ENCODE data around the gene AKAP13.

Gene AKAP13, protein sequence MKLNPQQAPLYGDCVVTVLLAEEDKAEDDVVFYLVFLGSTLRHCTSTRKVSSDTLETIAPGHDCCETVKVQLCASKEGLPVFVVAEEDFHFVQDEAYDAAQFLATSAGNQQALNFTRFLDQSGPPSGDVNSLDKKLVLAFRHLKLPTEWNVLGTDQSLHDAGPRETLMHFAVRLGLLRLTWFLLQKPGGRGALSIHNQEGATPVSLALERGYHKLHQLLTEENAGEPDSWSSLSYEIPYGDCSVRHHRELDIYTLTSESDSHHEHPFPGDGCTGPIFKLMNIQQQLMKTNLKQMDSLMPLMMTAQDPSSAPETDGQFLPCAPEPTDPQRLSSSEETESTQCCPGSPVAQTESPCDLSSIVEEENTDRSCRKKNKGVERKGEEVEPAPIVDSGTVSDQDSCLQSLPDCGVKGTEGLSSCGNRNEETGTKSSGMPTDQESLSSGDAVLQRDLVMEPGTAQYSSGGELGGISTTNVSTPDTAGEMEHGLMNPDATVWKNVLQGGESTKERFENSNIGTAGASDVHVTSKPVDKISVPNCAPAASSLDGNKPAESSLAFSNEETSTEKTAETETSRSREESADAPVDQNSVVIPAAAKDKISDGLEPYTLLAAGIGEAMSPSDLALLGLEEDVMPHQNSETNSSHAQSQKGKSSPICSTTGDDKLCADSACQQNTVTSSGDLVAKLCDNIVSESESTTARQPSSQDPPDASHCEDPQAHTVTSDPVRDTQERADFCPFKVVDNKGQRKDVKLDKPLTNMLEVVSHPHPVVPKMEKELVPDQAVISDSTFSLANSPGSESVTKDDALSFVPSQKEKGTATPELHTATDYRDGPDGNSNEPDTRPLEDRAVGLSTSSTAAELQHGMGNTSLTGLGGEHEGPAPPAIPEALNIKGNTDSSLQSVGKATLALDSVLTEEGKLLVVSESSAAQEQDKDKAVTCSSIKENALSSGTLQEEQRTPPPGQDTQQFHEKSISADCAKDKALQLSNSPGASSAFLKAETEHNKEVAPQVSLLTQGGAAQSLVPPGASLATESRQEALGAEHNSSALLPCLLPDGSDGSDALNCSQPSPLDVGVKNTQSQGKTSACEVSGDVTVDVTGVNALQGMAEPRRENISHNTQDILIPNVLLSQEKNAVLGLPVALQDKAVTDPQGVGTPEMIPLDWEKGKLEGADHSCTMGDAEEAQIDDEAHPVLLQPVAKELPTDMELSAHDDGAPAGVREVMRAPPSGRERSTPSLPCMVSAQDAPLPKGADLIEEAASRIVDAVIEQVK (N-terminal part only)

GRCh38 chr15:85380217-85380811 lies at the start of gene AKAP13:
TSS of gene AKAP13 (plus strand) at chr15:85380603. CDS start at chr15:85485721, 105,118 bp downstream.
- Histone ChIP-seq H3K4me2 (peak within 1 kb of the TSS; percentile 79 to 94 (median 87)), H3K9ac (peak within 1 kb of the TSS; percentile 79 to 88 (median 85)), H3K27ac (peak within 1 kb of the TSS; percentile 32 to 83 (median 75); a peak in 21 of 22 replicates), H3K4me3 (peak within 1 kb of the TSS; percentile 71 to 95 (median 88)), H4K20me1 (peaks cover 11 to 42% (median 35%) of the 10 kb centered on the region in 11 experiments; a peak in 19 of 22 replicates), H3K27me3 (no peaks in the 10 kb centered on the region), H3K9me3 (replicated peaks in 1 of 11) (no peaks in the 10 kb centered on the region), H3K4me1 (peaks cover 21 to 36% (median 28%) of the 10 kb centered on the region in 10 experiments), H3K36me3 (no peaks in the 10 kb centered on the region)
- no peak for TF ChIP-seq Cebpa-rat (IDR thresholded peaks at IDR 0.05)

DNA sequence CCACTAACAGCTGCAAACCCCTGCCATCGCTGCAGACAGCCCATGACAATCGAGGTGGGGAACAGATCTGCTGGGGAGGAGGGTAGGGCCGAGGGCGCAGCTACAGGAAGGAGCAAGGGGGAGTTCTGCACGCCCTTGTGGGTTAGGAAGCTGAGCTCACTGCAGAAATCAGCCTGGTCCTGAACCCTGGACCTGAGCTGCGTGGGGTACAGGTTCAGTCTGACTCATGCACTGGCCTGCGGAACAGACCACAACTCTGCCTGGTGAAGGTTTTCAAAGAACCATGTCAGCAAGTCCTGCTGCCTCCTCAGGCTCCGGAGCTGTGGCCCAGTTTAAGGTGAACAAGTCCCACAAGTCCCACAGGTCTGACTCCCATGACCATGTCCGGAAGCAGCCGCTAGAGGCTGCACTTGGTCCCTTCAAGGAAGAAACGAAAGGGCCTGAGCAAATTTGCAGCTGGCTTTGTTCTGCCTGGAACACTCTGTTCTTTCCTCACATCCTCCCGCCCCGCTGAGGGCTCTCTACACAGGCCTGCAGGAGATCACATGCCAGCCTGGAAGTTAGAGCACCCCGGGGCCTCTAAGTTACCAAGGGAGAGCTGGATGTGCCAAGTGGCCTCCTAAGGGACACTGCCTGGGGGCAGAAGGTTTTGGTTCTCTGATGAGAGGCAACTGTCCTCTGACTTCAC lies 49.4 kb upstream of the AKAP13 start:
- H3K27me3 ChIP-seq = no peaks in the 10 kb centered on the region
- H3K4me2 ChIP-seq = peak overlapping the region; percentile 79 to 93 (median 87)
- H3K9ac ChIP-seq = peak overlapping the region in 9 of 11 experiments; percentile 51 to 80 (median 76); a peak in 17 of 22 replicates
- peak overlapping the region in 9 of 10 experiments; percentile 47 to 73 (median 62); a peak in 15 of 20 replicates for H3K4me3 ChIP-seq
- no peaks in the 10 kb centered on the region for H4K20me1 ChIP-seq
- H3K27ac ChIP-seq = peak overlapping the region in 10 of 11 experiments; percentile 12 to 90 (median 78); a peak in 19 of 22 replicates
- TF ChIP-seq Cebpa-rat (IDR thresholded peaks at IDR 0.05) = no peak
- H3K4me1 ChIP-seq = peaks cover 42 to 58% (median 51%) of the 10 kb centered on the region in 10 experiments
- peaks cover 0 to 6% (median 0%) of the 10 kb centered on the region in 11 experiments; a peak in 3 of 22 replicates for H3K9me3 ChIP-seq (replicated peaks in 1 of 11)
- H3K36me3 ChIP-seq = no peaks in the 10 kb centered on the region

- Histone ChIP-seq H3K36me3 (no peaks in the 10 kb centered on the region), H3K4me1 (peaks cover 42 to 53% (median 51%) of the 10 kb centered on the region in 10 experiments), H3K9ac (peak overlapping the region in 9 of 11 experiments; percentile 51 to 80 (median 76); a peak in 17 of 22 replicates), H3K27me3 (no peaks in the 10 kb centered on the region), H4K20me1 (no peaks in the 10 kb centered on the region), H3K9me3 (replicated peaks in 1 of 11) (peaks cover 0 to 6% (median 0%) of the 10 kb centered on the region in 11 experiments; a peak in 3 of 22 replicates), H3K4me3 (peak overlapping the region in 5 of 10 experiments; percentile 59 to 73 (median 62); a peak in 8 of 20 replicates), H3K4me2 (peak overlapping the region; percentile 79 to 93 (median 87)), H3K27ac (peak overlapping the region in 10 of 11 experiments; percentile 12 to 90 (median 78); a peak in 19 of 22 replicates)
- no peak for TF ChIP-seq Cebpa-rat (IDR thresholded peaks at IDR 0.05)
These were observed 48.6 kb upstream of the AKAP13 start for GRCh38 chr15:85331655-85332285.

- H3K27me3 ChIP-seq = no peaks in the 10 kb centered on the region
- no peak overlapping the region for H3K4me2 ChIP-seq
- H3K9ac ChIP-seq = no peak overlapping the region
- H3K4me3 ChIP-seq = no peak overlapping the region
- no peaks in the 10 kb centered on the region for H3K36me3 ChIP-seq
- no peak overlapping the region for H3K27ac ChIP-seq
- TF ChIP-seq Cebpa-rat (IDR thresholded peaks at IDR 0.05) = no peak
- H3K4me1 ChIP-seq = peaks cover 34 to 40% (median 38%) of the 10 kb centered on the region in 10 experiments
- H4K20me1 ChIP-seq = no peaks in the 10 kb centered on the region
- H3K9me3 ChIP-seq (replicated peaks in 1 of 11) = peaks cover 0 to 6% (median 0%) of the 10 kb centered on the region in 11 experiments; a peak in 3 of 22 replicates
These were observed 47.1 kb upstream of the AKAP13 start for GRCh38 chr15:85333132-85333831.

DNA sequence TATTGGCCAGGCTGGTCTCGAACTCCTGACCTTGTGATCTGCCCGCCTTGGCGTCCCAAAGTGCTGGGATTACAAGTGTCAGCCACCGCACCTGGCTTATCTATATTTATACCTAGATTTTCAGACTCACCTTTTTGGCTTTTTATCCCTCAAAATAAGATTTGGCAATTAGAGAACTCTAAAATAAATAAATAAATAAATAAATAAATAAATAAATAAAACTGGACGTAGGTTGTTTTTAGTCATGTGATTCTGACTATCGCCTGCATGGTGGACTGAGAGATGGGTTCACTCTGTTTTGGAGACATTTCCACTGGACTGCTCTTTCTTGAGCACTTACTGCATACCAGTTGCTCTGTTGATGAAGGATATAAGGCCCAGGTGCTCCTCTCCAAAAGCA lies 46.2 kb upstream of the AKAP13 start:
- Histone ChIP-seq H4K20me1 (no peaks in the 10 kb centered on the region), H3K36me3 (no peaks in the 10 kb centered on the region), H3K9ac (no peak overlapping the region), H3K27ac (no peak overlapping the region), H3K4me1 (peaks cover 24 to 30% (median 28%) of the 10 kb centered on the region in 10 experiments), H3K27me3 (no peaks in the 10 kb centered on the region), H3K4me3 (no peak overlapping the region), H3K9me3 (replicated peaks in 1 of 11) (peaks cover 0 to 6% (median 0%) of the 10 kb centered on the region in 11 experiments; a peak in 3 of 22 replicates), H3K4me2 (no peak overlapping the region)
- no peak for TF ChIP-seq Cebpa-rat (IDR thresholded peaks at IDR 0.05)

DNA sequence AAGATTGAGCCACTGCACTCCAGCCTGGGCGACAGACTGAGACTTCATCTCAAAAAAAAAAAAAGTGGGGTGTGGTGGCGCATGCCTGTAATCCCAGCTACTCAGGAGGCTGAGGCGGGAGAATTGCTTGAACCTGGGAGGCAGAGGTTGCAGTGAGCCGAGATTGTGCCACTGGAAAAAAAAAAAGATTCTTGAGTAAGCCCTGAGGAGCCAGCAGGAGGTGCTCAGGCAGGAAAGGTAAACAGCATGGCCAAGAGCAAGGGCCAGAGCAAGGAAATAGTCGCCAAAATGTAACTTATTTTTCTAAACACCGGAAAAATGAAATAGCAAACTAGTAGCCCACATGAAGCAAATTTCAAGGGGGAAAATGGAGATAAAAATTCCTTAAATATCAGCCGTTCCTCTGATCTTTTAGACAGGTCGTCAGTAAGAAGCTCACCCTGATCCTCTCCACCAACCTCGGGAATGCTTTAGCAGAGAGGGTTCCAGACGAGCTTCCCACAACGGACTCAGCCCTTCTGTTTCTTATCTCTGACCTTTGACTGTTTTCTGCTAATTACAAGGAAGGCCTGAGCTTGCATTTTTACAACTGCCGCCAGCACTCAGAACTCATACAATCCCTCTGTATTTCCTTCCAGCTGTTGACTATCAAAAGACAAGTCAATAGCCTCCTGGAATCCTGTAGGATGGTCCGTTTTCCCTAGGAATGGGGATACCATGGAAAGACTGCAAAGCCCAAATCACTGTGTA lies 45.0 kb upstream of the AKAP13 start:
- Histone ChIP-seq H4K20me1 (no peaks in the 10 kb centered on the region), H3K9me3 (replicated peaks in 1 of 11) (peaks cover 0 to 6% (median 0%) of the 10 kb centered on the region in 11 experiments; a peak in 3 of 22 replicates), H3K9ac (no peak overlapping the region), H3K36me3 (no peaks in the 10 kb centered on the region), H3K27ac (no peak overlapping the region), H3K27me3 (no peaks in the 10 kb centered on the region), H3K4me1 (peaks cover 19 to 23% (median 21%) of the 10 kb centered on the region in 10 experiments), H3K4me2 (no peak overlapping the region), H3K4me3 (no peak overlapping the region)
- no peak for TF ChIP-seq Cebpa-rat (IDR thresholded peaks at IDR 0.05)

Measured in BLaER1 treated with 17β-estradiol and CSF1 and Interleukin-3, amounts not matched to agents 10 nM and 100 nM (cell line).